K562 (cell line): ENCODE results near the gene PCDH8. TPM values are rescaled to one million over a fixed set of nuclear protein-coding genes. Genes with fewer than 3 reads are reported as not detected.

ENCODE experiments used
- ADNP ChIP-seq: fragments of 200-800 bp; sonication (Bioruptor generic); IDR thresholded peaks from 2 replicates; pipeline ENCODE4 v1.6.1; 2016; ENCODE audit warnings: missing genetic modification characterization, missing compliant biosample characterization
- ASH1L ChIP-seq: fragments of 450-650 bp; IDR thresholded peaks from 2 replicates; pipeline ENCODE4 v1.6.1; 2018; ENCODE audit warnings: borderline replicate concordance, mild to moderate bottlenecking, low read depth; ENCODE audit not compliant: partially characterized antibody
- PPARD ChIP-seq: fragments of 250-450 bp; sonication (Bioruptor Pico); IDR thresholded peaks from 2 replicates; pipeline ENCODE4 v1.8.0; 2022; ENCODE audit warnings: inconsistent platforms, mild to moderate bottlenecking, moderate library complexity
- PURB ChIP-seq: sonication (generic); formaldehyde crosslinking; IDR thresholded peaks from 2 replicates; pipeline ENCODE4 v1.9.0; 2021; ENCODE audit warnings: low read depth, mild to moderate bottlenecking, missing genetic modification reagents
- SMAD4 ChIP-seq: fragments of 250-450 bp; sonication (Bioruptor Pico); conservative IDR thresholded peaks from 2 replicates; pipeline ENCODE4 v1.8.0; 2021; ENCODE audit warnings: inconsistent platforms, mild to moderate bottlenecking, moderate library complexity
- polyA plus RNA-seq, 8 experiments: library from polyadenylated mRNA; depleted of rRNA in 4 of 8; stranded (reverse) in 5 of 8; unstranded in 3 of 8; fragments of >200 nt; fragmentation: Nextera tagmentation in 2 of 8; fragmentation: Illumina TruSeq in 1 of 8; extraction: Ambion mirVana in 2 of 8; extraction: Trizol in 1 of 8; gene quantifications; 2 replicates each; pipeline versions ENCODE4 v1.2.1 to v1.2.3, GENCODE V29; 2011 to 2014; ENCODE audit warnings: inconsistent platforms in 1 of 8, missing spikeins in 1 of 8
- total RNA-seq, 7 experiments: library from RNA; depleted of rRNA in 6 of 7; stranded (reverse); fragments of >200 nt in 6 of 7; fragmentation: Illumina TruSeq in 2 of 7; extraction: Trizol in 2 of 7; gene quantifications; 2 replicates each; pipeline versions ENCODE4 v1.2.1 to v1.2.3, GENCODE V29; 2011 to 2021; ENCODE audit warnings: low replicate concordance in 1 of 7
- TF ChIP-seq, protein P1 (sequence below): IDR thresholded peaks from 2 replicates; pipeline ENCODE4 v1.6.1; 2011; ENCODE audit warnings: borderline replicate concordance, low read depth, mild to moderate bottlenecking, moderate library complexity, low read length; ENCODE audit not compliant: insufficient read depth, poor library complexity, severe bottlenecking
- TF ChIP-seq, protein P2 (sequence below): fragments of 250-450 bp; sonication (Bioruptor Pico); IDR thresholded peaks from 2 replicates; pipeline ENCODE4 v1.5.0; 2021
- TF ChIP-seq, protein P3 (sequence below): sonication (generic); formaldehyde crosslinking; IDR thresholded peaks from 2 replicates; pipeline ENCODE4 v1.8.0; 2023; ENCODE audit warnings: missing genetic modification reagents, mild to moderate bottlenecking, borderline replicate concordance
- TF ChIP-seq, protein P4 (sequence below): sonication (generic); formaldehyde crosslinking; IDR thresholded peaks from 2 replicates; pipeline ENCODE4 v1.8.1; 2023; ENCODE audit warnings: mild to moderate bottlenecking, missing genetic modification reagents
- TF ChIP-seq, protein P5 (sequence below): fragments of 250-450 bp; sonication (Bioruptor Pico); IDR thresholded peaks from 2 replicates; pipeline ENCODE4 v1.5.0; 2020; ENCODE audit warnings: mild to moderate bottlenecking, borderline replicate concordance

Gene PCDH8
- total and polyA plus RNA-seq, 9 of the 15 experiments (the other 6 are each of a cell fraction or from before 2014, with no cell fraction given) = not detected

DNA sequence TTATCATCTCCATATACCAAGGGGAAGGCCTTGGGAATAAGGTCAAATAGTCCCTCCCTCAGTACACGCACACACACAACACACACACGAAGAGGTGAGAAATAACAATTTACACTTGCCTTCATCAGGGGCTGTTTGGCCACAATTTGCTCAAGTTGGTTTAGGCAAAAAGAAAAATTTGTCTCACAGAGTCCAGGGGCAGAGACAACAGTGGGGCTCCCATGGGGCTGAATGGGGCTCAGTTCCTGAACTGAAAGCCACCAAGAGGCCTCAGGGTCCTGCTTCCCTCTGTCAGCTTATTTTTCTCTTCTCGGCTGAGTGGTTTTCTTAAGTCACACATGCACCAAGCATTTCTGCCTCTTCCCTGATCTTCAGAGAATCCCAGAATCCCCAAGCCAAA, 35.5 kb downstream of the PCDH8 start (continued):
- TF ChIP-seq, protein P1, sequence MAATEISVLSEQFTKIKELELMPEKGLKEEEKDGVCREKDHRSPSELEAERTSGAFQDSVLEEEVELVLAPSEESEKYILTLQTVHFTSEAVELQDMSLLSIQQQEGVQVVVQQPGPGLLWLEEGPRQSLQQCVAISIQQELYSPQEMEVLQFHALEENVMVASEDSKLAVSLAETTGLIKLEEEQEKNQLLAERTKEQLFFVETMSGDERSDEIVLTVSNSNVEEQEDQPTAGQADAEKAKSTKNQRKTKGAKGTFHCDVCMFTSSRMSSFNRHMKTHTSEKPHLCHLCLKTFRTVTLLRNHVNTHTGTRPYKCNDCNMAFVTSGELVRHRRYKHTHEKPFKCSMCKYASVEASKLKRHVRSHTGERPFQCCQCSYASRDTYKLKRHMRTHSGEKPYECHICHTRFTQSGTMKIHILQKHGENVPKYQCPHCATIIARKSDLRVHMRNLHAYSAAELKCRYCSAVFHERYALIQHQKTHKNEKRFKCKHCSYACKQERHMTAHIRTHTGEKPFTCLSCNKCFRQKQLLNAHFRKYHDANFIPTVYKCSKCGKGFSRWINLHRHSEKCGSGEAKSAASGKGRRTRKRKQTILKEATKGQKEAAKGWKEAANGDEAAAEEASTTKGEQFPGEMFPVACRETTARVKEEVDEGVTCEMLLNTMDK = no peak
- TF ChIP-seq ASH1L (no peak), SMAD4 (CRISPR knock-in tag) (no peak), PPARD (CRISPR knock-in tag) (no peak), ADNP (tag) (no peak), PURB (CRISPR knock-in tag) (no peak)
- TF ChIP-seq, protein P2, sequence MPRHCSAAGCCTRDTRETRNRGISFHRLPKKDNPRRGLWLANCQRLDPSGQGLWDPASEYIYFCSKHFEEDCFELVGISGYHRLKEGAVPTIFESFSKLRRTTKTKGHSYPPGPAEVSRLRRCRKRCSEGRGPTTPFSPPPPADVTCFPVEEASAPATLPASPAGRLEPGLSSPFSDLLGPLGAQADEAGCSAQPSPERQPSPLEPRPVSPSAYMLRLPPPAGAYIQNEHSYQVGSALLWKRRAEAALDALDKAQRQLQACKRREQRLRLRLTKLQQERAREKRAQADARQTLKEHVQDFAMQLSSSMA (CRISPR knock-in tag) = no peak
- TF ChIP-seq, protein P3, sequence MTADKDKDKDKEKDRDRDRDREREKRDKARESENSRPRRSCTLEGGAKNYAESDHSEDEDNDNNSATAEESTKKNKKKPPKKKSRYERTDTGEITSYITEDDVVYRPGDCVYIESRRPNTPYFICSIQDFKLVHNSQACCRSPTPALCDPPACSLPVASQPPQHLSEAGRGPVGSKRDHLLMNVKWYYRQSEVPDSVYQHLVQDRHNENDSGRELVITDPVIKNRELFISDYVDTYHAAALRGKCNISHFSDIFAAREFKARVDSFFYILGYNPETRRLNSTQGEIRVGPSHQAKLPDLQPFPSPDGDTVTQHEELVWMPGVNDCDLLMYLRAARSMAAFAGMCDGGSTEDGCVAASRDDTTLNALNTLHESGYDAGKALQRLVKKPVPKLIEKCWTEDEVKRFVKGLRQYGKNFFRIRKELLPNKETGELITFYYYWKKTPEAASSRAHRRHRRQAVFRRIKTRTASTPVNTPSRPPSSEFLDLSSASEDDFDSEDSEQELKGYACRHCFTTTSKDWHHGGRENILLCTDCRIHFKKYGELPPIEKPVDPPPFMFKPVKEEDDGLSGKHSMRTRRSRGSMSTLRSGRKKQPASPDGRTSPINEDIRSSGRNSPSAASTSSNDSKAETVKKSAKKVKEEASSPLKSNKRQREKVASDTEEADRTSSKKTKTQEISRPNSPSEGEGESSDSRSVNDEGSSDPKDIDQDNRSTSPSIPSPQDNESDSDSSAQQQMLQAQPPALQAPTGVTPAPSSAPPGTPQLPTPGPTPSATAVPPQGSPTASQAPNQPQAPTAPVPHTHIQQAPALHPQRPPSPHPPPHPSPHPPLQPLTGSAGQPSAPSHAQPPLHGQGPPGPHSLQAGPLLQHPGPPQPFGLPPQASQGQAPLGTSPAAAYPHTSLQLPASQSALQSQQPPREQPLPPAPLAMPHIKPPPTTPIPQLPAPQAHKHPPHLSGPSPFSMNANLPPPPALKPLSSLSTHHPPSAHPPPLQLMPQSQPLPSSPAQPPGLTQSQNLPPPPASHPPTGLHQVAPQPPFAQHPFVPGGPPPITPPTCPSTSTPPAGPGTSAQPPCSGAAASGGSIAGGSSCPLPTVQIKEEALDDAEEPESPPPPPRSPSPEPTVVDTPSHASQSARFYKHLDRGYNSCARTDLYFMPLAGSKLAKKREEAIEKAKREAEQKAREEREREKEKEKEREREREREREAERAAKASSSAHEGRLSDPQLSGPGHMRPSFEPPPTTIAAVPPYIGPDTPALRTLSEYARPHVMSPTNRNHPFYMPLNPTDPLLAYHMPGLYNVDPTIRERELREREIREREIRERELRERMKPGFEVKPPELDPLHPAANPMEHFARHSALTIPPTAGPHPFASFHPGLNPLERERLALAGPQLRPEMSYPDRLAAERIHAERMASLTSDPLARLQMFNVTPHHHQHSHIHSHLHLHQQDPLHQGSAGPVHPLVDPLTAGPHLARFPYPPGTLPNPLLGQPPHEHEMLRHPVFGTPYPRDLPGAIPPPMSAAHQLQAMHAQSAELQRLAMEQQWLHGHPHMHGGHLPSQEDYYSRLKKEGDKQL (CRISPR knock-in tag) = no peak
- TF ChIP-seq, protein P4, sequence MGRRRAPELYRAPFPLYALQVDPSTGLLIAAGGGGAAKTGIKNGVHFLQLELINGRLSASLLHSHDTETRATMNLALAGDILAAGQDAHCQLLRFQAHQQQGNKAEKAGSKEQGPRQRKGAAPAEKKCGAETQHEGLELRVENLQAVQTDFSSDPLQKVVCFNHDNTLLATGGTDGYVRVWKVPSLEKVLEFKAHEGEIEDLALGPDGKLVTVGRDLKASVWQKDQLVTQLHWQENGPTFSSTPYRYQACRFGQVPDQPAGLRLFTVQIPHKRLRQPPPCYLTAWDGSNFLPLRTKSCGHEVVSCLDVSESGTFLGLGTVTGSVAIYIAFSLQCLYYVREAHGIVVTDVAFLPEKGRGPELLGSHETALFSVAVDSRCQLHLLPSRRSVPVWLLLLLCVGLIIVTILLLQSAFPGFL (CRISPR knock-in tag) = no peak
- TF ChIP-seq, protein P5, sequence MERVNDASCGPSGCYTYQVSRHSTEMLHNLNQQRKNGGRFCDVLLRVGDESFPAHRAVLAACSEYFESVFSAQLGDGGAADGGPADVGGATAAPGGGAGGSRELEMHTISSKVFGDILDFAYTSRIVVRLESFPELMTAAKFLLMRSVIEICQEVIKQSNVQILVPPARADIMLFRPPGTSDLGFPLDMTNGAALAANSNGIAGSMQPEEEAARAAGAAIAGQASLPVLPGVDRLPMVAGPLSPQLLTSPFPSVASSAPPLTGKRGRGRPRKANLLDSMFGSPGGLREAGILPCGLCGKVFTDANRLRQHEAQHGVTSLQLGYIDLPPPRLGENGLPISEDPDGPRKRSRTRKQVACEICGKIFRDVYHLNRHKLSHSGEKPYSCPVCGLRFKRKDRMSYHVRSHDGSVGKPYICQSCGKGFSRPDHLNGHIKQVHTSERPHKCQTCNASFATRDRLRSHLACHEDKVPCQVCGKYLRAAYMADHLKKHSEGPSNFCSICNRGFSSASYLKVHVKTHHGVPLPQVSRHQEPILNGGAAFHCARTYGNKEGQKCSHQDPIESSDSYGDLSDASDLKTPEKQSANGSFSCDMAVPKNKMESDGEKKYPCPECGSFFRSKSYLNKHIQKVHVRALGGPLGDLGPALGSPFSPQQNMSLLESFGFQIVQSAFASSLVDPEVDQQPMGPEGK = no peak
